K562 (cell line): ENCODE data around the gene SLC26A8. TPM values are rescaled to one million over a fixed set of nuclear protein-coding genes. Genes with fewer than 3 reads are reported as not detected.
A peak's percentile ranks its signal among the peaks of the same experiment; 100 is the strongest.

Experiments used
- BRD9 ChIP-seq: fragments of 450-650 bp; IDR thresholded peaks from 2 replicates; pipeline ENCODE4 v1.6.1; 2018; ENCODE audit warnings: low read depth; ENCODE audit not compliant: partially characterized antibody
- C11orf30 ChIP-seq: fragments of 450-650 bp; IDR thresholded peaks from 2 replicates; pipeline ENCODE4 v1.6.1; 2016; ENCODE audit warnings: low read depth, mild to moderate bottlenecking
- CBFA2T2 ChIP-seq: fragments of 450-650 bp; conservative IDR thresholded peaks from 2 replicates; pipeline ENCODE4 v1.6.1; 2017; ENCODE audit warnings: mild to moderate bottlenecking
- EP300 ChIP-seq: IDR thresholded peaks from 2 replicates; pipeline ENCODE4 v1.6.1; 2012; ENCODE audit warnings: low read length, improper control_type of control experiment
- FUS ChIP-seq: fragments of 200-400 bp; formaldehyde crosslinking; optimal IDR thresholded peaks from 2 replicates; pipeline ENCODE3; 2017; ENCODE audit warnings: low read depth, low read length
- GABPB2 ChIP-seq: fragments of 250-450 bp; sonication (Bioruptor Pico); conservative IDR thresholded peaks from 2 replicates; pipeline ENCODE4 v1.5.1; 2021; ENCODE audit warnings: mild to moderate bottlenecking
- KAT8 ChIP-seq: fragments of 450-650 bp; IDR thresholded peaks from 2 replicates; pipeline ENCODE4 v1.6.1; 2016; ENCODE audit warnings: low read depth, mild to moderate bottlenecking
- NR1H2 ChIP-seq: sonication (generic); formaldehyde crosslinking; IDR thresholded peaks from 2 replicates; pipeline ENCODE4 v1.4.0; 2020; ENCODE audit warnings: mild to moderate bottlenecking, missing genetic modification reagents
- SIRT6 ChIP-seq: IDR thresholded peaks from one replicate; pipeline ENCODE4 v1.6.1; 2012; ENCODE audit warnings: low read depth, mild to moderate bottlenecking, control low read depth, inconsistent platforms, low read length, moderate library complexity
- ZNF184 ChIP-seq: sonication (generic); formaldehyde crosslinking; IDR thresholded peaks from 2 replicates; pipeline ENCODE4 v1.5.0; 2020; ENCODE audit warnings: missing genetic modification reagents
- ZNF75A ChIP-seq: fragments of 450-650 bp; formaldehyde crosslinking; IDR thresholded peaks from 2 replicates; pipeline ENCODE4 v1.4.0; 2020; ENCODE audit warnings: mild to moderate bottlenecking
- polyA plus RNA-seq, 8 experiments: library from polyadenylated mRNA; depleted of rRNA in 4 of 8; stranded (reverse) in 5 of 8; unstranded in 3 of 8; fragments of >200 nt; fragmentation: Nextera tagmentation in 2 of 8; fragmentation: Illumina TruSeq in 1 of 8; extraction: Ambion mirVana in 2 of 8; extraction: Trizol in 1 of 8; gene quantifications; 2 replicates each; pipeline versions ENCODE4 v1.2.1 to v1.2.3, GENCODE V29; 2011 to 2014; ENCODE audit warnings: inconsistent platforms in 1 of 8, missing spikeins in 1 of 8
- total RNA-seq, 7 experiments: library from RNA; depleted of rRNA in 6 of 7; stranded (reverse); fragments of >200 nt in 6 of 7; fragmentation: Illumina TruSeq in 2 of 7; extraction: Trizol in 2 of 7; gene quantifications; 2 replicates each; pipeline versions ENCODE4 v1.2.1 to v1.2.3, GENCODE V29; 2011 to 2021; ENCODE audit warnings: low replicate concordance in 1 of 7
- TF ChIP-seq, protein P1 (sequence below): fragments of 250-450 bp; sonication (Bioruptor Pico); IDR thresholded peaks from 2 replicates; pipeline ENCODE4 v1.8.0; 2021; ENCODE audit warnings: borderline replicate concordance, mild to moderate bottlenecking, moderate library complexity; ENCODE audit not compliant: poor library complexity, severe bottlenecking
- TF ChIP-seq, protein P2 (sequence below): sonication (generic); formaldehyde crosslinking; IDR thresholded peaks from 2 replicates; pipeline ENCODE4 v1.8.0; 2022; ENCODE audit warnings: mild to moderate bottlenecking, missing genetic modification reagents
- TF ChIP-seq, protein P3 (sequence below): fragments of 450-650 bp; IDR thresholded peaks from 2 replicates; pipeline ENCODE4 v1.7.1; 2018; ENCODE audit warnings: mild to moderate bottlenecking, low read depth; ENCODE audit not compliant: partially characterized antibody
- TF ChIP-seq, protein P4 (sequence below), 2 experiments: fragments of 450-650 bp in 1 of 2; IDR thresholded peaks; 2 replicates each; pipeline ENCODE4 v1.6.1; 2011 to 2017; ENCODE audit warnings: low read depth in 2 of 2, antibody characterized with exemption in 1 of 2, borderline replicate concordance in 1 of 2, low read length in 1 of 2, mild to moderate bottlenecking in 1 of 2, mixed read lengths in 1 of 2; ENCODE audit not compliant: control insufficient read depth in 1 of 2

Gene SLC26A8
- total and polyA plus RNA-seq, 9 of the 15 experiments (the other 6 are each of a cell fraction or from before 2014, with no cell fraction given), result not detected

DNA sequence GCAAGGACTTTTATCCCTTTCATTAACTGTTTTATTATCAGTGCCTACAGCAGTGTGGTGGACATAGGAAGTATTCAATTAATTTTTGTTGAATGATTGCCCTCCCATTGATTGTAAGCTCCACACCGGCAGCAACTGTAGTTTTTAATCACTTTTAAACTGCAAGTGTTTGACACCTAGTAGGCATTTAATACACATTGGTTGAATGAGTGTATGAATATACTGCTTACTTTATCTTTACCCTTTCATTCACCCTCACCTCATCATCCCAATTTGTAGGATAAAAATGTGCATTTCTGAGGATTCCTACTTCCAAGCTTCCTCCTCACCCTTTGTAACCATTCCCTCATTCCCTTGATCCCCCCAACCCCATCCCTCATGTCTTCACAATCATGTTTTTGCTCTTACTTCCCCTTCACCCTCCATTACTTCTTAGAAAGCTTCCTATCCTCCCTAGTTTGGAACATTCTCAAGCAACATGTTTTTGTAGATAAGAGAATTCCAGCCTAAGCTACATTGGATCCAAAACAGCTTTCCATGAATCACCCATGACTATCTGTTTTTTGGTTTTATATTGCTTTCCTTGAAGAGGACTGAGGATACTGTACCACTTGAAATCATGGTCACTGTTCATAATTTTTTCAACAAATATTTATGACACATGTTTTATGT is 955 bp upstream of the SLC26A8 start (continued):
- TF ChIP-seq SIRT6 (no peak), CBFA2T2 (peak; percentile 76), NR1H2 (no peak), ZNF75A (CRISPR knock-in tag) (no peak), GABPB2 (CRISPR knock-in tag) (no peak), BRD9 (no peak), C11orf30 (peak; percentile 26; the same call in 1 of the 2 replicates), ZNF184 (CRISPR knock-in tag) (no peak), FUS (no peak), KAT8 (no peak), EP300 (peak; percentile 87)
- TF ChIP-seq, protein P1, sequence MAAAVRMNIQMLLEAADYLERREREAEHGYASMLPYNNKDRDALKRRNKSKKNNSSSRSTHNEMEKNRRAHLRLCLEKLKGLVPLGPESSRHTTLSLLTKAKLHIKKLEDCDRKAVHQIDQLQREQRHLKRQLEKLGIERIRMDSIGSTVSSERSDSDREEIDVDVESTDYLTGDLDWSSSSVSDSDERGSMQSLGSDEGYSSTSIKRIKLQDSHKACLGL (CRISPR knock-in tag), result no peak
- TF ChIP-seq, protein P2, sequence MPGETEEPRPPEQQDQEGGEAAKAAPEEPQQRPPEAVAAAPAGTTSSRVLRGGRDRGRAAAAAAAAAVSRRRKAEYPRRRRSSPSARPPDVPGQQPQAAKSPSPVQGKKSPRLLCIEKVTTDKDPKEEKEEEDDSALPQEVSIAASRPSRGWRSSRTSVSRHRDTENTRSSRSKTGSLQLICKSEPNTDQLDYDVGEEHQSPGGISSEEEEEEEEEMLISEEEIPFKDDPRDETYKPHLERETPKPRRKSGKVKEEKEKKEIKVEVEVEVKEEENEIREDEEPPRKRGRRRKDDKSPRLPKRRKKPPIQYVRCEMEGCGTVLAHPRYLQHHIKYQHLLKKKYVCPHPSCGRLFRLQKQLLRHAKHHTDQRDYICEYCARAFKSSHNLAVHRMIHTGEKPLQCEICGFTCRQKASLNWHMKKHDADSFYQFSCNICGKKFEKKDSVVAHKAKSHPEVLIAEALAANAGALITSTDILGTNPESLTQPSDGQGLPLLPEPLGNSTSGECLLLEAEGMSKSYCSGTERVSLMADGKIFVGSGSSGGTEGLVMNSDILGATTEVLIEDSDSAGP, result no peak
- TF ChIP-seq, protein P3, sequence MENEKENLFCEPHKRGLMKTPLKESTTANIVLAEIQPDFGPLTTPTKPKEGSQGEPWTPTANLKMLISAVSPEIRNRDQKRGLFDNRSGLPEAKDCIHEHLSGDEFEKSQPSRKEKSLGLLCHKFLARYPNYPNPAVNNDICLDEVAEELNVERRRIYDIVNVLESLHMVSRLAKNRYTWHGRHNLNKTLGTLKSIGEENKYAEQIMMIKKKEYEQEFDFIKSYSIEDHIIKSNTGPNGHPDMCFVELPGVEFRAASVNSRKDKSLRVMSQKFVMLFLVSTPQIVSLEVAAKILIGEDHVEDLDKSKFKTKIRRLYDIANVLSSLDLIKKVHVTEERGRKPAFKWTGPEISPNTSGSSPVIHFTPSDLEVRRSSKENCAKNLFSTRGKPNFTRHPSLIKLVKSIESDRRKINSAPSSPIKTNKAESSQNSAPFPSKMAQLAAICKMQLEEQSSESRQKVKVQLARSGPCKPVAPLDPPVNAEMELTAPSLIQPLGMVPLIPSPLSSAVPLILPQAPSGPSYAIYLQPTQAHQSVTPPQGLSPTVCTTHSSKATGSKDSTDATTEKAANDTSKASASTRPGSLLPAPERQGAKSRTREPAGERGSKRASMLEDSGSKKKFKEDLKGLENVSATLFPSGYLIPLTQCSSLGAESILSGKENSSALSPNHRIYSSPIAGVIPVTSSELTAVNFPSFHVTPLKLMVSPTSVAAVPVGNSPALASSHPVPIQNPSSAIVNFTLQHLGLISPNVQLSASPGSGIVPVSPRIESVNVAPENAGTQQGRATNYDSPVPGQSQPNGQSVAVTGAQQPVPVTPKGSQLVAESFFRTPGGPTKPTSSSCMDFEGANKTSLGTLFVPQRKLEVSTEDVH, result peak; percentile 52
- TF ChIP-seq, protein P4, sequence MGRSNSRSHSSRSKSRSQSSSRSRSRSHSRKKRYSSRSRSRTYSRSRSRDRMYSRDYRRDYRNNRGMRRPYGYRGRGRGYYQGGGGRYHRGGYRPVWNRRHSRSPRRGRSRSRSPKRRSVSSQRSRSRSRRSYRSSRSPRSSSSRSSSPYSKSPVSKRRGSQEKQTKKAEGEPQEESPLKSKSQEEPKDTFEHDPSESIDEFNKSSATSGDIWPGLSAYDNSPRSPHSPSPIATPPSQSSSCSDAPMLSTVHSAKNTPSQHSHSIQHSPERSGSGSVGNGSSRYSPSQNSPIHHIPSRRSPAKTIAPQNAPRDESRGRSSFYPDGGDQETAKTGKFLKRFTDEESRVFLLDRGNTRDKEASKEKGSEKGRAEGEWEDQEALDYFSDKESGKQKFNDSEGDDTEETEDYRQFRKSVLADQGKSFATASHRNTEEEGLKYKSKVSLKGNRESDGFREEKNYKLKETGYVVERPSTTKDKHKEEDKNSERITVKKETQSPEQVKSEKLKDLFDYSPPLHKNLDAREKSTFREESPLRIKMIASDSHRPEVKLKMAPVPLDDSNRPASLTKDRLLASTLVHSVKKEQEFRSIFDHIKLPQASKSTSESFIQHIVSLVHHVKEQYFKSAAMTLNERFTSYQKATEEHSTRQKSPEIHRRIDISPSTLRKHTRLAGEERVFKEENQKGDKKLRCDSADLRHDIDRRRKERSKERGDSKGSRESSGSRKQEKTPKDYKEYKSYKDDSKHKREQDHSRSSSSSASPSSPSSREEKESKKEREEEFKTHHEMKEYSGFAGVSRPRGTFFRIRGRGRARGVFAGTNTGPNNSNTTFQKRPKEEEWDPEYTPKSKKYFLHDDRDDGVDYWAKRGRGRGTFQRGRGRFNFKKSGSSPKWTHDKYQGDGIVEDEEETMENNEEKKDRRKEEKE (IDR thresholded peaks at IDR 0.05; ENCODE audit: borderline replicate concordance in 1 of 2, control insufficient read depth in 1 of 2, low read depth in 2 of 2, low read length in 1 of 2), result no peak
